22Rv1 (cell line): Measurements from ENCODE around the gene NETO2.
"Not testable (repeated sequence)": the region's sequence is repeated elsewhere in the genome, so short reads cannot be mapped to it uniquely, and the experiment has no call there.

Experiments
- ZFX ChIP-seq: fragments of 450-650 bp; IDR thresholded peaks from 2 replicates; pipeline ENCODE4 v1.6.1; 2017; ENCODE audit warnings: antibody characterized with exemption, borderline replicate concordance
- TF ChIP-seq, protein P1 (sequence below): fragments of 450-650 bp; IDR thresholded peaks from 2 replicates; pipeline ENCODE4 v1.5.1; 2017; ENCODE audit warnings: mild to moderate bottlenecking

DNA sequence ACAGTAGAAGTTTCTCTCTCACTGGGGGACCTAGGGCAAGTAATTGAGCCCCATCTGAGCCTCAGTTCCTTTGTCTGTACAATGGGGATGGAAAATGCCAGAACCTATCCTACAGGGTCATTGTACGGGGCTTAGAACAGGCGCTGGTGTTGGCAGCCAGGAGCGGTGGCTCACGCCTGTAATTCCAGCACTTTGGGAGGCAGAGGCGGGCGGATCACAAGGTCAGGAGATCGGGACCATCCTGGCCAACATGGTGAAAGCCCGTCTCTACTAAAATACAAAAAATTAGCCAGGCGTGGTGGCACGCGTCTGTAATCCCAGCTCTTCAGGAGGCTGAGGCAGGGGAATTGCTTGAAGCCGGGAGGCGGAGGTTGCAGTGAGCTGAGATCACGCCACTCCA is 87.7 kb downstream of the NETO2 start:
- TF ChIP-seq, protein P1, sequence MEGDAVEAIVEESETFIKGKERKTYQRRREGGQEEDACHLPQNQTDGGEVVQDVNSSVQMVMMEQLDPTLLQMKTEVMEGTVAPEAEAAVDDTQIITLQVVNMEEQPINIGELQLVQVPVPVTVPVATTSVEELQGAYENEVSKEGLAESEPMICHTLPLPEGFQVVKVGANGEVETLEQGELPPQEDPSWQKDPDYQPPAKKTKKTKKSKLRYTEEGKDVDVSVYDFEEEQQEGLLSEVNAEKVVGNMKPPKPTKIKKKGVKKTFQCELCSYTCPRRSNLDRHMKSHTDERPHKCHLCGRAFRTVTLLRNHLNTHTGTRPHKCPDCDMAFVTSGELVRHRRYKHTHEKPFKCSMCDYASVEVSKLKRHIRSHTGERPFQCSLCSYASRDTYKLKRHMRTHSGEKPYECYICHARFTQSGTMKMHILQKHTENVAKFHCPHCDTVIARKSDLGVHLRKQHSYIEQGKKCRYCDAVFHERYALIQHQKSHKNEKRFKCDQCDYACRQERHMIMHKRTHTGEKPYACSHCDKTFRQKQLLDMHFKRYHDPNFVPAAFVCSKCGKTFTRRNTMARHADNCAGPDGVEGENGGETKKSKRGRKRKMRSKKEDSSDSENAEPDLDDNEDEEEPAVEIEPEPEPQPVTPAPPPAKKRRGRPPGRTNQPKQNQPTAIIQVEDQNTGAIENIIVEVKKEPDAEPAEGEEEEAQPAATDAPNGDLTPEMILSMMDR = not testable (repeated sequence)
- TF ChIP-seq ZFX = not testable (repeated sequence)
